NCI-H524 (cell line): Measurements from ENCODE around the gene SLC38A8.

Experiments
- DNase-seq, 2 experiments: peaks; one replicate each; lab custom pipeline; 2025; lab: John Stamatoyannopoulos, UW

Gene SLC38A8

DNA sequence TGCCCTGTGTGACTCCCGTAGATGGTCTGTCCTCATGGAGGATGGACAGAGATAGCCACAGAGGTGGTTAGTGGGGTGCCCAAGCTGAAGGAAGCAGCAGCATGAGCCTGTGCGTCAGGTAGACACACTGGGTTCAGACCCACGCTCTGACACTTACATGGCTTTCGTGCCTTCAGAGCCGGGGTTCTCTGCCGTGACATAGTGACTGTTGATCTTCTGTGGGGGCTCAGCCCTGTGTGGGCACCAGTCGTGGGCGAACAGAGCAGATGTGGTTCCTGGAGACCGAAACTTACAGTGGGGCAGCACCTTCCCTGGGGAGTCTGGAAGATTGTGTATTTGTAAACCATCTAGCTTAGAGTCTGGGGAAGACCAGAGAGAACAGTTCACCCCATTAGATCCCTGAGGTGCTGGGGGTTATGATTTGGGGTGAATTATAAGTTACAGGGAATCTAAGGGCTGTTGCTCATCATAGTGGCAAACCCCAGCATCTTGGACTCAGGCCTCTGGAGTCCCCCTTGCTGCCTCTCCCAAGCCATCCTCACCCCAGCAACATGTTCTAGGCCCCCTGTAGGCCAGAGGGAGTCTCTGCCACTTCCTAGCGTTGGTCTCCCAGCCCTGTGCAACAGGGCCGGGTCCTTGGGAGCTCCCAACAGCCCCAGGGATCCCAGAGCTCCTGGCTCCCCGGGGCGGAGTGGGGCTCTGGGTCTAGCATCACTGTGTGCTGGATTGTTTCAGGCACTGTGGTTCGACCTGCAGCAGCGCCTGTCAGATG lies 45.9 kb downstream of the SLC38A8 start:
- no peak for DNase-seq

DNA sequence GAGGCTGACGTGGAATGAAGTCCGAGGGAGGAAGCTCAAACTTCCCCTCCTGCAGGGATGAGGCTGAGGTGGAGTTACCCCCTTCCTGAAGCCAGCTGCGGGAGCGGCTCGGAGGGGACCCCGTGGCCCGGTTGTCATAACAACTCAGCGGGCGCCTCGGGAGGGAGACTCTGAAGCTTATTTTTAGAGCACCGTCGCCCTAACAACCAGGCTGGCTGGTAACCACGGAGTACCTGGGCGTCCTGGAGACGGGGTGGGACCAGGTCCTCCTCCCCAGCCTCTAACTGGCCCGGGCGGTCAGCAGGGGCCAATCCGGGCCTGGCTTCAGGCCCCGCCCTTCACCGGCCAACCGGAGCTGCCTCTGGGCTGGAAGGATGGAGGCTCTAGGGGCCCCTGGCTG lies 46.8 kb downstream of the SLC38A8 start:
- DNase-seq = no peak

DNA sequence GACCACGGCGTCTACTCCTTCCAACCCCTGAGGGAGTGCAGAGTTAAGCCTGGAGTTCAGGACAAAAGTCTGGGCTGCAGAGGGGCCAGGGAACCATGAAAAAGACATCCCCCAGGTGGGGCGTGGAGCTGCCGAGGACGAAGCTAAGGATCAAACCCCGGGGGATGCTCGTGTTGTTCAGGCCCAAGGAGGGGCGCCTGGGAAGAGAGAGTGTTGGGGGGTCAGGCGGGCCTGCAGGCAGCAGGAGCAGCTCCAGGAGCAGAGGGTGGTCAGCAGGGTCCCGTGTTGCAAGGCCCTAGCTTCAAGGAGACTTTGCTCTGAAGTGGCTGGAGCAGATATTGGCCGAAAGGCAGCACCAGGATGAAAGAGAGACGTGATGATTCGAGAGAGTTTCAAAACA lies 47.9 kb downstream of the SLC38A8 start:
- no peak for DNase-seq

DNA sequence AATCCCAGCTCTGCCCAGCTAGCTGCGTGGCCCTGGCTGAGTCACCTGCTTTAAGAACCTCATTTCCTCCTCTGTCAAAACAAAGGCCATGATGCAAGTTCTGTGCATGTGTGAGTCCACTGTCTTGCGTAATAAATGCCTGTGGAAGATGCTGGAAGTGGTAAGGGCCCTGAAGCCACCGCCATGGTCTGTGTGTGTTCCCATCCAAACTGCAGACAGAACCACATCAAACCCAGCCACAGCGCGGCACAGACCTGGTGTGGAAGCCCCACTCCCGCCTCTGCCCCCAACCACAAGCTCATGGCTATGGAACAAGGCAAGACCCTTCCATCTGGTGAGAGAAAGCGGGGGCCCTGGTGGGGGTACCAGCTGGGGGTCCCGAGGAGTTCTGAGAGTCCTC lies 48.5 kb downstream of the SLC38A8 start:
- DNase-seq = no peak

DNA sequence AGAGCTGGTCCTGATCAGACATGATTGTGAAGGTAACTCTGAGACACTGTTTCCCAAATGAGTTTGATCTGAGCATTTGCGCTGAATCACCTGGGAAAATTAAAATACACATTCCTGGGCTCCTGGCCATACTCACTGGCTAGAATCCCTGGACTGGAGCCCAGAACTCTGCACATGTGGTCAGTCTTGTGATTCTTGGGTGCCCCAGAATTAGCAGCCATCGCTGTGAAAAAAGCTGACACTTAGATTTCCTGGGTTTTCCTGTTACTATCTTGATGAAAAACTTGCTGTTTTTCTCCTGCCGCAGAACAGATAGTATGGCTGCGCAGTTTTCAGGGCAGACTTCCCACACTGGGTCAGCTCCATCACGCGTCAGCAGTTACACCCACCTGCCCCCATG lies 50.0 kb downstream of the SLC38A8 start:
- no peak for DNase-seq

DNA sequence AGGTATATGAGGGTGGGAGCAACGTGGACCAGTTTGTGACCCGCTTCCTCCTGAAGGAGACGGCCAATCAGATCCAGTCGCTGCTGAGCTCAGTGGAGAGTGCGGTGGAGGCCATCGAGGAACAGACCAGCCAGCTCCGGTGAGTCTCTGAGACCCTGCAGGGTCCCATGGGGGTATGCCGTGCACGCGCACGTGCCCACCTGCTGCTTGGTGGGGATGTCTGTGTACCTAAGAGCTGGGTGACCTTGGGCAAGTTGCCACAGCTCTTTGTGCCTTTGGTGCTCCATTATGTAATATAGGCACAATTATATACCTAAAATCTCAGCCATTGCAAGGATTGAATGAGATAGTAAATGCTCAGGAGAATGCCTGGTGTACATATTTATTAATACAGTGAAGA lies 52.1 kb downstream of the SLC38A8 start:
- no peak for DNase-seq

DNA sequence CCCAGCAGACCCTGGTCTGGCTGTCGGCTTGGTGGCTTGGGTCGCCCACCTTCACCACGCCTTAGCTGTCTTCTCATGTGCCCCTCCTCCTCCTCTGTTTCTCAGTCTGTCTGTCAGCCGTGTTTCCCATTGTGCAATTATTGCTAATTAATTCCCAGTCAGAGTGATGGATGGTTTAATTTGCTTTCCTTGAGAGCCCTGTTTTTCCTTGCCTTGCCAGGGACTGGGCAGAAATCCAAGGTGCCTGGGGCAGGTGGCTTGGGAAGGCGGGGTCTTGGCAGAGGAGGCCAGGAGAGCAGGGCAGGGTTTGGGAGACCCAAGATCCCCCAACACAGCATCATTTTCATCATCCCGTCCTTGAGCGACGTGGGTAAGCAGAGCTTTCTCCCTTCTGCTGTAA lies 53.3 kb downstream of the SLC38A8 start:
- DNase-seq = peak in 1 of 2 experiments; percentile 16

DNA sequence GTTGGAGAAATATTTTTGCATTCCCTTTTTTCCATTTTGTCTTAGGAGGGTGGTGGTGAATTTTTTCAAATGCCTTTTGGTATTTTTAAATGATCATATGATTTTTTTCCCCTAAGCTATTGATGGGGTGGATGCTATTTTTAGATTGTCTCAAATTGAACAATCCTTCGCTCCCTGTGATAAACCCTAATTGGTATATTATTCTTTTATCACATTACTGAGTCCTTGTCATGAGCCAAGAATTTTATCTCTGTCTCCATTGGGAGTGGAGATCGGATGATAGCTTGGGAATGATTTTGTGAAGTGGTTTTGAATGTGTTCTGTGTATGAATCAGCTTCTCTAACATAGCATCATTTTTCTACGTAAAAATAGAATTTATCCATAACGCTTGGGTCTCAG lies 59.1 kb downstream of the SLC38A8 start:
- DNase-seq = no peak

DNA sequence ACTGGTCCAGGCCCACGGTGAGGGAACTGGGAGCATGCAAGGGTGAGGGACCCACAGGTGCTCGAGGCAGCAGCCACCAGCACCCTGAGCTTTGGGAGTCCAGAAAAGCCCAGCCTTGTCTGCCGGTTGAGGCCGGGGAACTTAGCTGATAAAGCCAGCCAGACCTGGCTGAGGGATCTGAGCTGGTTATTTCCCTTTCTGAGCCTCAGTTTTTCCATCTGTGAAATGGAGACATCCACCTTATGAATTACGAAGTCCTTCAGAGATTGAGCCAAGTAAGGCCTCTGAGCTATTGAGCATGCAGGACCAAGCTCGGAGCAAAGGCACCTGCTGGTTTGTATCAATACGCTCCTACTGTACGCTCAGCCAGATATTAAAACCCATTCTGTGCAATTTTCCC lies 60.8 kb downstream of the SLC38A8 start:
- no peak for DNase-seq

DNA sequence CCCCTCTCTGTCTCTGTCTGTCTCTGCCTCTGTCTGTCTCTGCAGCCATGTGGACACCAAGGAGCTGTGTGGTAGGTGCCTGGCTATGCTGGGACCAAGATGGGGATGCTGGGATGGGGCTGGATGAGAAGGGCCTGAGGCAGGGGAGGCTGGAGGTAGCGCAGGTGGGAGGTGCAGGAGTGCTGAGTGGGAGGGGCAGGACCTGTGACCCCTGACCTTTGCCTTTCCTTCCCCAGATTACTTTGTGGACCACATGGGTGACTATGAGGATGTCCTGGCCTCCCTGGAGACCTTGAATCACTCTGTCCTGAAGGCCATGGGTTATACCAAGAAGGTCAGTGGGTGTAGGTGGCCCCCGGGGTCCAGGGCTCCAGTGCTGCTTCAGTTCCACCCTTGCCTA lies 61.8 kb downstream of the SLC38A8 start:
- DNase-seq = no peak

DNA sequence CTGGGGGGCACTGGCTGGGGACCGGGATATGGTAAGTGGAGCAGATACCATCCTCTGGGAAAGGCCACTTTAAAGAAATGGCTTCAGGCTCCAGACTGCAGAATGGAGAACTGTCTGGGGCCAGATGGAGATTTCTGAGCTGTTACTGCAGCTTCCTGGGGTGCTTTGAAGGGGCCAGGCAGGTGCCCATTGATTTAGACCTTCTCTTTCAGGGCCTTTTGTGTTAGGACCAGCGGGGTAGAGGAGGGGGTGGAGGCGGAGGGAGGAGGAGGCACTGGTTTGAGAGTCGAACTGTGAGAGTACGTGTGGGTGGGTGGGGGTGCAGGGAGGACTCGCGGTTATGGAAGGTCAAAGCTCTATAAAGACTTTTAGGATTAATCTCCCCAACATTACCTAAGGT lies 63.2 kb downstream of the SLC38A8 start:
- no peak for DNase-seq

DNA sequence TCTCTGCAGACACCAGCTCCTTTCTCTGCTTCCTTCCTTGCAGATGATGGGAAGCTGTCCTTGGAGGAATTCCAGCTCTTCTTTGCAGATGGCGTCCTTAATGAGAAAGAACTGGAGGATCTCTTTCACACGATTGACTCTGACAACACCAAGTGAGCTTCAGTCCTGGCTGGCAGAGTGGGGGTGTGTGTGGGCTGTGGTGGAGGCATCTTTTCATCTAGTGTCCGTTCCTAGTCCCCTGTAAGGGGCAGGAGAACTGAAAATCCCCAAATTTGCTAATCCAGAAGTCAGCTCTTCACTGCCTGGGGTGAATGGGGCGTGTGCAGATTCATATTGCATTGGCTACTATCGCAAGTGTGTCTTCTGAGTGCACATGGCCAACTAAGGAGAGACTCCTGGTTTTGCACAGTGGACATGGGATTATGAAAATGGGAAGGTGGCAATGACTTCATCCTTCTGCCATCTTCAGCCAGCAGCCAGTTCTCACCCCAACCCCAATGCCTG lies 64.1 kb downstream of the SLC38A8 start:
- DNase-seq = no peak

DNA sequence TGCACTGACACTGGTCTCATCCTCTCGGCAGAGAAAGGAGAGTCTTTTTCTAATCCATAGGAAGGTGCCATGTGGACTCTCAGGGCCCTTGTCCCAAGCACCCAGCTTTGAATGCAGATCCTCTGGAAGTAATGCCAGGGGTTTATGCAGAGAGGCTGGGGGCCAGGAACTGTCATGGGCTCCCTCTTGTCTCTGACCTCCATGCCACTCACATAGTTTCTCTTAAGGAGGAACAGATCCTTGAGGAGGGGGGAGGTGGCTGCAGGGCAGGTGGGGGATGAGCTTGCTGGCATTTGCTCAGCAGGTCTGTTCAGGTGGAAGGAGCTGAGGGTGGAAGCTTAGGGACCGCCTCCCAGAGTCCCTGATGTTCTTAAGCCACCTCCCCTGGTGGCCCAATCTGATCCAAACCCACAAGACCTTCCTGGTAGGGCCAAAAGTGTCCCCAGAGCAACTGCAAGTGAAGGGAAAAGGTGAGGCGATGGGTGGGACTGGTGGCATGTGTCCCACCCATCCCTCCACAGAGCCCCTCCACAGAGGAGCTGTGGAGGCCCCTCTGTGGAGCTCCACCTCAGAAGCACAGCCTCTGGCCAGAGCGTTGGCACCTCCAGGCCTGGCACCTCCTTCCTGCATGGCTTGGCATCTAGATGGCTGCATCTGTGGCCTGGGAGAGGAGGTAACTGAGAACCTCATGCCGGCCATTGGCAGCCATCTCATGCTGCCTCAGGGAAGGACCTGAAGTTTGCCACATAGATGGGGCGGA lies 65.4 kb downstream of the SLC38A8 start:
- no peak for DNase-seq

DNA sequence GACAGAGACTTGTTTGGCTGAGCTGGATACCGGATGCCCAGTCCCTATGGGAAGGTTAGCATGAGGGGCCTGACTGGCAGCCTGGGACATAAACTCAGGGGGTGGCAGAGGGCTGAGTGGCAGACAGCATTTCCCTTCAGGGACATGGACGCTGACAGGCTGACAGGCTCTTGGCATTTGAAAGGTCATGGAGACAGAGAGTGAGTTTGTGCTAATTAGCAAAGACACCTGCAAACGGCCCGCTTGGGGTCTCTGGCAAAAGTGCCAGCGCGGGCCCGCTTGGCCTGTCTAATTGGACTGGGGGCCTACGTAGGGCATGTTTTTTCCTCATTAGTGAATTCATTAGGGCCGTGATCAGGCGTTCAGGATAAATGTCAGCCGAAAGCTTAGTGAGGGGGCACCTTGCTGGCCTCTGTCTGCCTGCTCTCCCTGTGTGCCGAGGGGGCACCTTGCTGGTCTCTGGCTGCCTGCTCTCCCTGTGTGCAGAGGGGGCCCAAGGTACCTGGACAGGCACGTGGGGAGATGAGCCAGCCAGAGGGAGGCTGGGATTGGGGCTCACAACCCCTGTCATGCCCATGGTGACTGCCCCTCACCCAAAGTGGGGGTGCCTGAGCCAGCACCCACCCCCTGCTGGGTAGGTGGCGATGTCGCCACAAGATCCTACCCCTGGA lies 66.9 kb downstream of the SLC38A8 start:
- no peak for DNase-seq

DNA sequence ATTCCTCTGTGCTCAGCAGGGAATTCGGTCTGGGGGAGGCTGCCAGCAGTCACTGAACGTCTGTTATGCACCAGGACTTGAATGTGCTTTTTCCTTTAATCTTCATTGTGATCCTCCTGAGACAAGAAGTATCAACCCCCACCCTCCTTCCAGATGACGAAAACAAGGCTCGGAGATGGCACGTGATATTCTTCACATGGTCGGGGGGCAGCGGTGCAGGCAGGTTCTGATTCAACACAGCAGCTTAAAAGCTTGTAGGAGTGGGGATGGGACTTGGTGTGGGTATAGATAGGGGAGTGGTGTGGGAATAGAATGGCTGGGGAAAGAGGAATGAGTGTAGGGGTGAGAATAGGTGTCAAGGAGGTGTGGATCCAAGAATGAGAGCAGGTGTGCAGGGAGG lies 68.1 kb downstream of the SLC38A8 start:
- peak; percentile 36 to 78 for DNase-seq

DNA sequence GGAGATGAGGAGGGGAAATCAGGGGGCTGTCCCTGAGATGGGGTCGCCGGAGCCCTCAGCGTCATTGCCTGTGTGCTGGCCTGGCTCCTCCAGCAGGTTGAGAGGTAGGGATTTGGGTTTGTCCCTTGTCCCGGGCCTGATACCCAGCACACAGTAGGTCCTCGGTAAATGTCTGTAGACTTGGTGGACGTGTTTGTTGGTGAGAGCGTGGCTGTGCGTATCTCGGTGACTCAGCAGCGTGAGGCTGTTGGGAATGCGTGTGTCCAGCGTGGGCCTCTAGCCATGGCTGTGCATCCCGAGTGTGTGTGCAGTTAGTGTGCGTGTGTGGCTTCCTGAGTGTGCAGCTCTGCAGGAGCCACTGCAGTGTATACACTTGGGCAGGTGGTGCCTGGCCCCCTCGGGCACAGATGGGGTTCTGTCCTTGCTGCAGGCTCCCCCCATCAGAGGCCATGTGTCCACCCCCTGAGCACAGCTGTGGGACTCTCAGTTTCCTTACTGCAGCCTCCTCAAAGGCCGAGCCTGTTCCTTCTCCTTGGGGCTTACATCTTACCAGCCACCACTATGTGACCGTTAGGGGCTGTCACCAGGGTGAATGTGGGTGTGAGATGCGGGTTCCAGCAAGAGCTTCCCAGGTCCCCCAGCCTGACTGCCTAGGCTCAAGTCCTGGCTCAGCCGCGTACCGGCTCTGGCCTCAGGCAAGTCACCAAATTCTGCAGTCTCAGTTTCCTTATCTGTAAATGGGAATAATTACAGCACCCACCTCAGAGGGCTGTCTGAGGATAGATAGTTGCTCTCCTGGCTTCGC lies 68.8 kb downstream of the SLC38A8 start:
- peak in 1 of 2 experiments; percentile 55 for DNase-seq

DNA sequence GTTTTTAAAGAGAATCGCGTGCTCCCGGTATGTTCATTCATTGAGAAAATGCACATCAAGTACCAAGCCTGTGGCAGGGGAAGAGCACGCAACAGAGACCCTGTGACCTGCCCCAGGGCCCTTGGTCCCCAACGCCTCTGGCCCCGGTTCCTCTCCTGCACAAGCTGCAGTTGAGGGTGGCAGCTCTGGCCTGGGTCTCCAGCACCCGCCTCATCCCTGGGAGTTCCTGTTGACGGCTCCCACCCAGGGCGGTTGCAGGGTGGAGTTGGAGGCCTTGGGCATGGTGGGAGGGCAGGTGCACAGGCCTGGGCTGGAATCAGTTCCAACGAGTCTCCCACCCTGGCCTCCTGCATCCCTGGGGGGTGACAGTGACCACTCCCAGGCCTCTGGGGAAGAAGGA lies 69.5 kb downstream of the SLC38A8 start:
- no peak for DNase-seq

DNA sequence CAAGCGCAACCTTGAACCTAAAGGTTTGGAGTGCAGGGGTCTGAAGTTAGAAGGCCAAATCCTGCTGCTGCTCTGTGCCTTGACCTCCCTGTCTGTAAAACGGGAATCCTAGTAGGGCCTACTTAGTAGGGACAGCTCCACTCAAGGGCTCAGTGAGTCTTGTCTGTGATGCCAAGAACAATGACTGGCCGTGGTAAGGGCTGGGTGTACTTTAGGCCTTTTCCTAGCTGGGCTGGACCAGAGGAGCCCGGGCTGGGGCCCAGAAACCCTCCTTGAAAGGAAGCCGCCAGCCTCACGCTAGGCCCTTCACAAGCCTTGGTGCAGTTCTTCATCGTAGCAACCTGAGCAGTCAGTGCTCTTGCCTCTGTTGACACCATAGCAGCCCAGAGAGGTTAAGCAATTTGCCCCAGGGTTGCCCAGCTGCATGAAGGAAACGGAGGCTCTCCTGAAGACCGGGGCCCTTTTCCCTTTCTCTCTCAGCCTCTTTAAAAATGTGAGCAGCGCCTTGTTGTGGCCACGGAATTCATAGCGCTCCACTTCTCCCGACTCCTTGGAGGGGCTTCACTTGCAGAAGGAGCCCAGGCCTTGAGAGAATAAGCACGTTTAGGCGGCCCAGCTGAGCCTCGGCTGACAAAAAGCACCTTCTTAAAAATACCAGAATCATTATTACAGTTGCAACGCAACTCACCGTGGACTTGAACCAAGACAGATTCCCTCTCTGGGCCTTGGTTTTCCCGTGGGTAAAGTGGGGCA lies 70.2 kb downstream of the SLC38A8 start:
- DNase-seq = no peak

DNA sequence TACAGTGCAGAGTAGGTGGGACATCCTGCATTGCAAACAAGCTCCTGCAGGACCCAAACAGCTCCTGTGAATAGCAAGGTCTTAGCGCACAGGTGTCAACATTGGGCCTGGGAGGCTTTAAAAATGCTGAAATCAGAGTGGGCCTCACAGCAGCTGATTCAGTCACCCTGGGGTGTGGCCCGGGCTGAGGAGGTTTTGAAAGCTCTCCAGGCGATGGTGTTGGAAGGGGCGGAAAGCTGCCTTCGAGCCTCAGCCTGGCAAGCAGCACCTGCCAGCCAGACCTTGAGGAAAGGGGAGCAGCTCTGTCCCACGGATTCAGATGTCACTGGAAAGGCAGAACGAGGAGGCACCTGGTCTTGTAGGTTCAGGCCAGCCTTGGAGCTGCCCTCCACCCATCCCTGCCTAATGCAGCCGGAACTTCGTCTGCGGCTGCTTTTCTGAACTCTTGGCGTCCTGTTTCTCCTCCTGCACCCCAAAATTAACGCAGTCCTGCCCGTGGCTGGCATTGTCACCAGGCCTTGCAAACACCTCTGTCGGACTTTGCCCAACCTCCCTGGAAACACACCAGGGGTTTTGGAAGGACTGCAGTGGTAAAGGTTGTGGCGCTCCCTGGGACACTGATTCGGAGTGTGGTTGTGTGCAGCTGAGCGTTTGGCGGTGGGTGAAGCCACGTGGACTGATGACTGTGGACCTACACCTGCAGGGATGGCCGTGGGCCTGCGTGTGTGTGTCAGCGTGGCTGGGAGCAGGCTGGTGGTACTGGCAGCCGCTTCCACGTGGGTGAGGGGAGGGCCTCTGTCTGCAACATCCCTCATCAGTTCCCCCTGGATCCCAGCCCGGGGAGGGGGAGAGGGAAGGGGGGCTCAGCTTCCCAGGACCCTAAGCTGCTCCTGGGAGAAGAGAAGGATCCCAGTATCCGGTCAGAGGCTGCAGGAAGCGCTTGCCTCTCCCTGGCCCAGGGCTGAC lies 71.1 kb downstream of the SLC38A8 start:
- DNase-seq = no peak

DNA sequence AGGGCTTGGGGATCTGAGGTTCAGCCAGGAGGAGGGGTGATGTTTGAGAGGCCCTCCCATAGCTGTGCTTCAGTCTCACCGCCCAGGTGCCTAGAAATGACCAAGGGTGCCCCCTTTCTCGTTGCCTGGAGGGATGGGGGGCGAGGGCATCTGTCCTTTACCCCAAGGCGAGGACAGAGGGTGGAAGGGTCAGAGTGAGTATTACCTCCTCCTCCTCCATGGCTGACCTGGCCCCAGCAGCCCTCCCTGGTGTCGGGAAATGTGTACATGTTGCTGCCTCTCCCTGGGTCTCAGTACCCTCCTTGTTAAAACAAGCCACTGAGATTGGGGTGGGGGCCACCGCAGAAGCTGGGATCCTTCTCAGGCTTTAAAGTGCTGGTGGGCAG lies 72.2 kb downstream of the SLC38A8 start:
- no peak for DNase-seq
